ENCODE results near the gene NAA25.

GRCh38 chr12:112117685-112118084 lies 9.1 kb upstream of the NAA25 start:
- no peak for TF ChIP-seq POLR2AphosphoS5 (IDR thresholded peaks at IDR 0.05; ENCODE audit: low read depth, low read length)
- TF ChIP-seq POLR2A (IDR thresholded peaks at IDR 0.05; ENCODE audit: low read depth, low read length), result no peak
- no peak for TF ChIP-seq TAF1 (IDR thresholded peaks at IDR 0.05; ENCODE audit: borderline replicate concordance, low read depth, low read length)

Data from GM12892 (cell line).